WTC11 (cell line): ENCODE measurements around the gene NECAB2. TPM values are rescaled to one million over a fixed set of nuclear protein-coding genes. Genes with fewer than 3 reads are reported as not detected.

Experiments
- ATAC-seq: fragments of 200-7000 bp; cut with Tn5 transposase; 2 replicates; pipeline ENCODE4 v1.10.0; 2021; ENCODE audit warnings: mild to moderate bottlenecking, moderate library complexity
- CTCF ChIA-PET: fragments of 300-600 bp; sonication (Branson Sonifier 250); formaldehyde crosslinking; loops from one replicate; lab custom pipeline; 2021; ENCODE audit warnings: antibody characterized with exemption; lab: Charles Lee
- POLR2A ChIA-PET: fragments of 350-600 bp; sonication (Branson Sonifier 250); formaldehyde crosslinking; loops from one replicate; lab custom pipeline; 2021; ENCODE audit warnings: antibody characterized with exemption; lab: Charles Lee
- DNase-seq: peaks from one replicate; pipeline ENCODE4 v3.0.0; 2021; ENCODE audit warnings: low spot score
- H3K27ac Mint-ChIP-seq: 2 replicates; pipeline ENCODE4 v1.8.0; 2021; ENCODE audit warnings: mixed read lengths
- H3K27me3 Mint-ChIP-seq: 2 replicates; pipeline ENCODE4 v1.8.0; 2021; ENCODE audit warnings: low read depth, mild to moderate bottlenecking, moderate library complexity, mixed read lengths
- H3K36me3 Mint-ChIP-seq: 2 replicates; pipeline ENCODE4 v1.8.0; 2021; ENCODE audit warnings: mixed read lengths
- H3K4me1 Mint-ChIP-seq: 2 replicates; pipeline ENCODE4 v1.8.0; 2022; ENCODE audit warnings: mixed read lengths
- H3K4me3 Mint-ChIP-seq: 2 replicates; pipeline ENCODE4 v1.8.0; 2021; ENCODE audit warnings: mild to moderate bottlenecking, moderate library complexity, mixed read lengths
- H3K9me3 Mint-ChIP-seq: 2 replicates; pipeline ENCODE4 v1.8.0; 2021; ENCODE audit warnings: mixed read lengths
- ATF3 ChIP-seq: sonication (generic); formaldehyde crosslinking; conservative IDR thresholded peaks from 2 replicates; pipeline ENCODE4 v1.8.1; 2022; ENCODE audit warnings: mild to moderate bottlenecking, missing genetic modification reagents
- HMGA2 ChIP-seq: fragments of 250-450 bp; sonication (Bioruptor Pico); IDR thresholded peaks from 2 replicates; pipeline ENCODE4 v1.4.0; 2021; ENCODE audit warnings: mild to moderate bottlenecking, moderate library complexity
- JAZF1 ChIP-seq: fragments of 250-450 bp; sonication (Bioruptor Pico); IDR thresholded peaks from 2 replicates; pipeline ENCODE4 v1.9.0; 2021; ENCODE audit warnings: moderate library complexity, mild to moderate bottlenecking, inconsistent platforms
- JUN ChIP-seq: sonication (generic); formaldehyde crosslinking; IDR thresholded peaks from 2 replicates; pipeline ENCODE4 v1.8.0; 2023; ENCODE audit warnings: mild to moderate bottlenecking, missing genetic modification reagents
- MAX ChIP-seq: sonication (generic); formaldehyde crosslinking; IDR thresholded peaks from 2 replicates; pipeline ENCODE4 v1.8.0; 2022; ENCODE audit warnings: mild to moderate bottlenecking, missing genetic modification reagents
- NFATC4 ChIP-seq: fragments of 250-450 bp; sonication (Bioruptor Pico); IDR thresholded peaks from 2 replicates; pipeline ENCODE4 v1.9.0; 2021; ENCODE audit warnings: mild to moderate bottlenecking
- NFYB ChIP-seq: sonication (generic); formaldehyde crosslinking; conservative IDR thresholded peaks from 2 replicates; pipeline ENCODE4 v1.8.0; 2022; ENCODE audit warnings: low read depth, missing genetic modification reagents
- PRRX2 ChIP-seq: fragments of 250-450 bp; sonication (Bioruptor Pico); IDR thresholded peaks from 2 replicates; pipeline ENCODE4 v1.8.0; 2021; ENCODE audit warnings: mild to moderate bottlenecking
- RORB ChIP-seq: fragments of 250-450 bp; sonication (Bioruptor Pico); IDR thresholded peaks from 2 replicates; pipeline ENCODE4 v1.9.0; 2021; ENCODE audit warnings: mild to moderate bottlenecking
- SMAD3 ChIP-seq: sonication (generic); formaldehyde crosslinking; IDR thresholded peaks from 2 replicates; pipeline ENCODE4 v1.8.0; 2022; ENCODE audit warnings: missing genetic modification reagents, mild to moderate bottlenecking, borderline replicate concordance
- SMAD4 ChIP-seq: sonication (generic); formaldehyde crosslinking; IDR thresholded peaks from 2 replicates; pipeline ENCODE4 v1.8.0; 2022; ENCODE audit warnings: mild to moderate bottlenecking, missing genetic modification reagents
- ZNF121 ChIP-seq: sonication (generic); formaldehyde crosslinking; IDR thresholded peaks from 2 replicates; pipeline ENCODE4 v1.8.0; 2023; ENCODE audit warnings: missing genetic modification reagents
- ZNF281 ChIP-seq: sonication (generic); formaldehyde crosslinking; IDR thresholded peaks from 2 replicates; pipeline ENCODE4 v1.8.0; 2023; ENCODE audit warnings: mild to moderate bottlenecking, missing genetic modification reagents
- total RNA-seq: library from RNA; stranded (reverse); gene quantifications from 3 replicates; pipeline ENCODE4 v1.2.3, GENCODE V29; 2021
- TF ChIP-seq, protein P1 (sequence below): sonication (generic); formaldehyde crosslinking; IDR thresholded peaks from 2 replicates; pipeline ENCODE4 v1.8.1; 2023; ENCODE audit warnings: mild to moderate bottlenecking, missing genetic modification reagents, moderate library complexity
- TF ChIP-seq, protein P2 (sequence below): fragments of 250-450 bp; sonication (Bioruptor Pico); conservative IDR thresholded peaks from 2 replicates; pipeline ENCODE4 v1.9.0; 2021; ENCODE audit warnings: mild to moderate bottlenecking
- TF ChIP-seq, protein P3 (sequence below): fragments of 250-450 bp; sonication (Bioruptor Pico); IDR thresholded peaks from 2 replicates; pipeline ENCODE4 v2.1.2; 2022; ENCODE audit warnings: mild to moderate bottlenecking, moderate library complexity
- TF ChIP-seq, protein P4 (sequence below): sonication (generic); formaldehyde crosslinking; IDR thresholded peaks from 2 replicates; pipeline ENCODE4 v1.8.1; 2022; ENCODE audit warnings: low read depth, missing genetic modification reagents, borderline replicate concordance
- TF ChIP-seq, protein P5 (sequence below): sonication (generic); formaldehyde crosslinking; IDR thresholded peaks from 2 replicates; pipeline ENCODE4 v1.8.1; 2022; ENCODE audit warnings: mild to moderate bottlenecking, missing genetic modification reagents, moderate library complexity, borderline replicate concordance
- TF ChIP-seq, protein P6 (sequence below): fragments of 250-450 bp; sonication (Bioruptor Pico); IDR thresholded peaks from 2 replicates; pipeline ENCODE4 v1.9.0; 2021; ENCODE audit warnings: moderate library complexity, mild to moderate bottlenecking, inconsistent platforms, borderline replicate concordance

NECAB2 gene
- total RNA-seq, 1 experiment from 2014 or later, result 2.9 TPM

DNA sequence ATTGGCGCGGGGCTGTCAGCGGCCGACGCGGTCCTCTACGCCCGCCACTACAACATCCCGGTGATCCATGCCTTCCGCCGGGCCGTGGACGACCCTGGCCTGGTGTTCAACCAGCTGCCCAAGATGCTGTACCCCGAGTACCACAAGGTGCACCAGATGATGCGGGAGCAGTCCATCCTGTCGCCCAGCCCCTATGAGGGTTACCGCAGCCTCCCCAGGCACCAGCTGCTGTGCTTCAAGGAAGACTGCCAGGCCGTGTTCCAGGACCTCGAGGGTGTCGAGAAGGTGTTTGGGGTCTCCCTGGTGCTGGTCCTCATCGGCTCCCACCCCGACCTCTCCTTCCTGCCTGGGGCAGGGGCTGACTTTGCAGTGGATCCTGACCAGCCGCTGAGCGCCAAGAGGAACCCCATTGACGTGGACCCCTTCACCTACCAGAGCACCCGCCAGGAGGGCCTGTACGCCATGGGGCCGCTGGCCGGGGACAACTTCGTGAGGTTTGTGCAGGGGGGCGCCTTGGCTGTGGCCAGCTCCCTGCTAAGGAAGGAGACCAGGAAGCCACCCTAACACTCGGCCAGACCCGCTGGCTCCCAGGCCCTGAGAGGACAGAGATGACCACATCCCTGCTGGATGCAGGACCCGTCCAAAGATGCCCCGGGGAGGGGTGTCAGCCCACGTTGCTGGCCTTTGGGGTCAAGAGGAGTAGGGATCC is 2.4 kb upstream of the NECAB2 start (continued):
- TF ChIP-seq ZNF281 (no peak), ATF3 (CRISPR knock-in tag) (no peak)
- TF ChIP-seq, protein P1, sequence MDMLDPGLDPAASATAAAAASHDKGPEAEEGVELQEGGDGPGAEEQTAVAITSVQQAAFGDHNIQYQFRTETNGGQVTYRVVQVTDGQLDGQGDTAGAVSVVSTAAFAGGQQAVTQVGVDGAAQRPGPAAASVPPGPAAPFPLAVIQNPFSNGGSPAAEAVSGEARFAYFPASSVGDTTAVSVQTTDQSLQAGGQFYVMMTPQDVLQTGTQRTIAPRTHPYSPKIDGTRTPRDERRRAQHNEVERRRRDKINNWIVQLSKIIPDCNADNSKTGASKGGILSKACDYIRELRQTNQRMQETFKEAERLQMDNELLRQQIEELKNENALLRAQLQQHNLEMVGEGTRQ (CRISPR knock-in tag), result no peak
- TF ChIP-seq, protein P2, sequence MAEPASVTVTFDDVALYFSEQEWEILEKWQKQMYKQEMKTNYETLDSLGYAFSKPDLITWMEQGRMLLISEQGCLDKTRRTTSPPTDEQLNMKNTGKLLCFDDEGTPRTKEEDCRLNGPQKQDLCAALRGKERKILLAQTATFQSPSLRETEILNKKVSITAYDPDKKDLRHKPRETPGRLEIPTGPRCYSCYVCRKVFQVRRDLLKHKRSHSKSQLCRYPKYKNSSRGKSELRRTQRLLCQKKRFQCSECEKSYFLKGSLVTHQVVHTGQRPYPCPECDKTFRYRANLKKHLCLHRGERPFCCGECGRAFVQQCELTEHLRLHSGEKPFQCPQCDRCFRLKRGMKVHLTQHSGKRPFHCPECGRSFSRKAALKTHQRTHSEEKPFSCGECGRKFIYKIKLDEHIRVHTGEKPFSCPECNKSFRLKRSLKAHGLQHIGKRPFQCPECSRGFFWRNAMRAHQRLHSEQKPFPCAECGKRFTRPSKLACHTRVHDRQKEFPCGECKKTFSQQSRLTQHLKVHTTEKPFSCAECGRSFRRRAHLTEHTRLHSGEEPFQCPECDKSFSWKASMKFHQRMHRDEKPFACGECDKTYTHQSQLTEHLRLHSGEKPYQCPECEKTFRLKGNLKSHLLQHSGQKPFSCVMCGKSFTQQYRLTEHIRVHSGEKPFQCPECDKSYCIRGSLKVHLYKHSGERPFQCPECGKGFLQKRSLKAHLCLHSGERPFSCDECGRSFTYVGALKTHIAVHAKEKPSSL, result no peak

- Mint-ChIP-seq H3K27ac (no peak overlapping the region), H3K4me3 (no peak overlapping the region), H3K36me3 (no peaks in the 10 kb centered on the region), H3K9me3 (no peaks in the 10 kb centered on the region), H3K27me3 (peaks cover 12% of the 10 kb centered on the region), H3K4me1 (peaks cover 7% of the 10 kb centered on the region)
- POLR2A ChIA-PET, result no interaction called here
- ATAC-seq (peak; percentile 11), DNase-seq (no peak)
- CTCF ChIA-PET, result interaction anchor here (0.7 to 2.4 kb wide), 5 partner anchors 10 to 94 kb away, joined by 3 to 14 read pairs (median 4); no protein-coding TSS in a partner anchor
- TF ChIP-seq, protein P3, sequence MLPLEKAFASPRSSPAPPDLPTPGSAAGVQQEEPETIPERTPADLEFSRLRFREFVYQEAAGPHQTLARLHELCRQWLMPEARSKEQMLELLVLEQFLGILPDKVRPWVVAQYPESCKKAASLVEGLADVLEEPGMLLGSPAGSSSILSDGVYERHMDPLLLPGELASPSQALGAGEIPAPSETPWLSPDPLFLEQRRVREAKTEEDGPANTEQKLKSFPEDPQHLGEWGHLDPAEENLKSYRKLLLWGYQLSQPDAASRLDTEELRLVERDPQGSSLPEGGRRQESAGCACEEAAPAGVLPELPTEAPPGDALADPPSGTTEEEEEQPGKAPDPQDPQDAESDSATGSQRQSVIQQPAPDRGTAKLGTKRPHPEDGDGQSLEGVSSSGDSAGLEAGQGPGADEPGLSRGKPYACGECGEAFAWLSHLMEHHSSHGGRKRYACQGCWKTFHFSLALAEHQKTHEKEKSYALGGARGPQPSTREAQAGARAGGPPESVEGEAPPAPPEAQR (CRISPR knock-in tag), result no peak
- TF ChIP-seq NFYB (CRISPR knock-in tag) (no peak), SMAD3 (CRISPR knock-in tag) (no peak), HMGA2 (no peak), ZNF121 (no peak), SMAD4 (CRISPR knock-in tag) (no peak), PRRX2 (no peak), MAX (no peak), JUN (CRISPR knock-in tag) (no peak), NFATC4 (no peak), JAZF1 (CRISPR knock-in tag) (no peak), RORB (CRISPR knock-in tag) (no peak)
- TF ChIP-seq, protein P4, sequence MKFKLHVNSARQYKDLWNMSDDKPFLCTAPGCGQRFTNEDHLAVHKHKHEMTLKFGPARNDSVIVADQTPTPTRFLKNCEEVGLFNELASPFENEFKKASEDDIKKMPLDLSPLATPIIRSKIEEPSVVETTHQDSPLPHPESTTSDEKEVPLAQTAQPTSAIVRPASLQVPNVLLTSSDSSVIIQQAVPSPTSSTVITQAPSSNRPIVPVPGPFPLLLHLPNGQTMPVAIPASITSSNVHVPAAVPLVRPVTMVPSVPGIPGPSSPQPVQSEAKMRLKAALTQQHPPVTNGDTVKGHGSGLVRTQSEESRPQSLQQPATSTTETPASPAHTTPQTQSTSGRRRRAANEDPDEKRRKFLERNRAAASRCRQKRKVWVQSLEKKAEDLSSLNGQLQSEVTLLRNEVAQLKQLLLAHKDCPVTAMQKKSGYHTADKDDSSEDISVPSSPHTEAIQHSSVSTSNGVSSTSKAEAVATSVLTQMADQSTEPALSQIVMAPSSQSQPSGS (CRISPR knock-in tag), result no peak
- TF ChIP-seq, protein P5, sequence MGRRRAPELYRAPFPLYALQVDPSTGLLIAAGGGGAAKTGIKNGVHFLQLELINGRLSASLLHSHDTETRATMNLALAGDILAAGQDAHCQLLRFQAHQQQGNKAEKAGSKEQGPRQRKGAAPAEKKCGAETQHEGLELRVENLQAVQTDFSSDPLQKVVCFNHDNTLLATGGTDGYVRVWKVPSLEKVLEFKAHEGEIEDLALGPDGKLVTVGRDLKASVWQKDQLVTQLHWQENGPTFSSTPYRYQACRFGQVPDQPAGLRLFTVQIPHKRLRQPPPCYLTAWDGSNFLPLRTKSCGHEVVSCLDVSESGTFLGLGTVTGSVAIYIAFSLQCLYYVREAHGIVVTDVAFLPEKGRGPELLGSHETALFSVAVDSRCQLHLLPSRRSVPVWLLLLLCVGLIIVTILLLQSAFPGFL (CRISPR knock-in tag), result no peak
- TF ChIP-seq, protein P6, sequence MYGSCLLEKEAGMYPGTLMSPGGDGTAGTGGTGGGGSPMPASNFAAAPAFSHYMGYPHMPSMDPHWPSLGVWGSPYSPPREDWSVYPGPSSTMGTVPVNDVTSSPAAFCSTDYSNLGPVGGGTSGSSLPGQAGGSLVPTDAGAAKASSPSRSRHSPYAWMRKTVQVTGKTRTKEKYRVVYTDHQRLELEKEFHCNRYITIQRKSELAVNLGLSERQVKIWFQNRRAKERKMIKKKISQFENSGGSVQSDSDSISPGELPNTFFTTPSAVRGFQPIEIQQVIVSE (CRISPR knock-in tag), result no peak
- TF ChIP-seq, protein P2, result no peak
Measured at GRCh38 chr16:83966153-83966696, 1.8 kb upstream of the NECAB2 start.
